ENCODE measurements around the gene DHRS3. TPM values are rescaled to one million over a fixed set of nuclear protein-coding genes. Genes with fewer than 3 reads are reported as not detected.

Gene DHRS3
- total RNA-seq, 1 experiment from 2014 or later: 37.7 TPM

- Mint-ChIP-seq H3K36me3 (peaks cover 6% of the 10 kb centered on the region), H3K4me1 (peaks cover 13% of the 10 kb centered on the region), H3K4me3 (no peak overlapping the region), H3K9me3 (peaks cover 18% of the 10 kb centered on the region), H3K27ac (no peak overlapping the region), H3K27me3 (ENCODE audit: low read depth) (no peaks in the 10 kb centered on the region; the same call in 1 of the 2 replicates)
- ChIA-PET CTCF (interaction anchor here (1.1 kb wide), 1 partner anchor 281 kb away, joined by 4 read pairs; no protein-coding TSS in a partner anchor), POLR2A (interaction anchor here (1.4 kb wide), 1 partner anchor 40 kb away, joined by 5 read pairs; no protein-coding TSS in a partner anchor)
- ATAC-seq (no peak), DNase-seq (ENCODE audit: low spot score) (no peak)
- TF ChIP-seq ATF2 (CRISPR knock-in tag; IDR thresholded peaks at IDR 0.05; ENCODE audit: borderline replicate concordance, low read depth): no peak
- TF ChIP-seq E2F4 (CRISPR knock-in tag; IDR thresholded peaks at IDR 0.05; ENCODE audit: borderline replicate concordance, low read depth): no peak
- no peak for TF ChIP-seq ERG (CRISPR knock-in tag; IDR thresholded peaks at IDR 0.05)
- no peak for TF ChIP-seq HMGA2 (CRISPR knock-in tag; IDR thresholded peaks at IDR 0.05)
- TF ChIP-seq TEAD4 (CRISPR knock-in tag; IDR thresholded peaks at IDR 0.05): no peak
- TF ChIP-seq MLX (CRISPR knock-in tag; IDR thresholded peaks at IDR 0.05): no peak
- no peak for TF ChIP-seq MYBL2 (CRISPR knock-in tag; IDR thresholded peaks at IDR 0.05)
- TF ChIP-seq ZNF512 (CRISPR knock-in tag; IDR thresholded peaks at IDR 0.05; ENCODE audit: borderline replicate concordance): no peak
- no peak for TF ChIP-seq GABPB1 (CRISPR knock-in tag; IDR thresholded peaks at IDR 0.05)
- TF ChIP-seq MXD4 (CRISPR knock-in tag; IDR thresholded peaks at IDR 0.05; ENCODE audit: borderline replicate concordance): no peak
- TF ChIP-seq TEAD1 (CRISPR knock-in tag; IDR thresholded peaks at IDR 0.05): no peak
- TF ChIP-seq SMAD4 (CRISPR knock-in tag; IDR thresholded peaks at IDR 0.05): no peak
- TF ChIP-seq CBFB (CRISPR knock-in tag; IDR thresholded peaks at IDR 0.05; ENCODE audit: low read depth): no peak
- TF ChIP-seq AR (CRISPR knock-in tag; IDR thresholded peaks at IDR 0.05): no peak
- no peak for TF ChIP-seq ZNF532 (CRISPR knock-in tag; IDR thresholded peaks at IDR 0.05; ENCODE audit: borderline replicate concordance)
- TF ChIP-seq HMGXB4 (CRISPR knock-in tag; IDR thresholded peaks at IDR 0.05): no peak
- TF ChIP-seq OVOL2 (CRISPR knock-in tag; IDR thresholded peaks at IDR 0.05; ENCODE audit: borderline replicate concordance): no peak
- TF ChIP-seq ESRRA (CRISPR knock-in tag; IDR thresholded peaks at IDR 0.05; ENCODE audit: borderline replicate concordance): no peak
- no peak for TF ChIP-seq NR3C1 (CRISPR knock-in tag; conservative IDR thresholded peaks at IDR 0.05; ENCODE audit: low read depth)
- TF ChIP-seq RORB (CRISPR knock-in tag; IDR thresholded peaks at IDR 0.05): no peak
These were observed 62.3 kb downstream of the DHRS3 start for GRCh38 chr1:12555411-12556367.

All from WTC11 (cell line).